Upper lobe of left lung (tissue), 4 donors: ENCODE measurements around the gene RNU6-9.

ENCODE experiments used
- CTCF ChIP-seq, 6 experiments: fragments of 450-650 bp in 4 of 6; fragments of 200-600 bp in 2 of 6; sonication (generic) in 2 of 6; IDR thresholded peaks; one replicate each; pipeline ENCODE4 v1.5.1; 2016 to 2019; ENCODE audit warnings: antibody characterized with exemption in 6 of 6
- POLR2AphosphoS5 ChIP-seq, 2 donors: sonication (generic); formaldehyde crosslinking; IDR thresholded peaks; one replicate each; pipeline ENCODE4 v1.5.1; 2017; ENCODE audit warnings: antibody characterized with exemption in 2 of 2

- no peak for TF ChIP-seq POLR2AphosphoS5 (IDR thresholded peaks at IDR 0.05)
- no peak for TF ChIP-seq CTCF (IDR thresholded peaks at IDR 0.05)
These were observed 38.7 kb upstream of the RNU6-9 start for GRCh38 chr19:854549-854948.
